ENCODE results near the gene P2RX5.

The P2RX5 gene

GRCh38 chr17:3657588-3657869, 38.4 kb downstream of the P2RX5 start:
- DNase-seq (ENCODE audit: low read depth), result no peak

- DNase-seq (ENCODE audit: low read depth), result no peak
These were observed 39.0 kb downstream of the P2RX5 start for GRCh38 chr17:3656755-3657587.

- no peak for DNase-seq (ENCODE audit: low read depth)
These were observed 39.6 kb downstream of the P2RX5 start for GRCh38 chr17:3656353-3656752.

GRCh38 chr17:3655766-3656165, 40.2 kb downstream of the P2RX5 start:
- no peak for DNase-seq (ENCODE audit: low read depth)

GRCh38 chr17:3647769-3648555, 48.0 kb downstream of the P2RX5 start:
- DNase-seq (ENCODE audit: low read depth), result no peak

- DNase-seq (ENCODE audit: low read depth), result no peak
These were observed 48.7 kb downstream of the P2RX5 start for GRCh38 chr17:3647251-3647650.

GRCh38 chr17:3645310-3645709, 50.6 kb downstream of the P2RX5 start:
- no peak for DNase-seq (ENCODE audit: low read depth)

GRCh38 chr17:3643889-3644349, 52.0 kb downstream of the P2RX5 start:
- DNase-seq (ENCODE audit: low read depth), result no peak

GRCh38 chr17:3641717-3642486, 54.1 kb downstream of the P2RX5 start:
- no peak for DNase-seq (ENCODE audit: low read depth)

GRCh38 chr17:3641014-3641413, 54.9 kb downstream of the P2RX5 start:
- DNase-seq (ENCODE audit: low read depth), result no peak

GRCh38 chr17:3639981-3640596, 55.9 kb downstream of the P2RX5 start:
- DNase-seq (ENCODE audit: low read depth), result no peak

- DNase-seq (ENCODE audit: low read depth), result no peak
These were observed 59.0 kb downstream of the P2RX5 start for GRCh38 chr17:3636908-3637373.

GRCh38 chr17:3636154-3636907, 59.6 kb downstream of the P2RX5 start, which contains the start of the genes CTNS and SHPK:
Gene CTNS, plus strand, starts transcription at chr17:3636760. Its CDS starts 3,447 bp downstream, at chr17:3640207.
Gene SHPK, minus strand, starts transcription at chr17:3636250. Its CDS starts 31 bp downstream, at chr17:3636219.
- peak; percentile 92 for DNase-seq (ENCODE audit: low read depth)

- no peak for DNase-seq (ENCODE audit: low read depth)
These were observed 60.3 kb downstream of the P2RX5 start for GRCh38 chr17:3635474-3636153.

GRCh38 chr17:3632287-3632686, 63.7 kb downstream of the P2RX5 start:
- no peak for DNase-seq (ENCODE audit: low read depth)

- DNase-seq (ENCODE audit: low read depth), result no peak
These were observed 65.2 kb downstream of the P2RX5 start for GRCh38 chr17:3630781-3631180.

GRCh38 chr17:3627769-3628167, 68.2 kb downstream of the P2RX5 start:
- DNase-seq (ENCODE audit: low read depth), result no peak

- DNase-seq (ENCODE audit: low read depth), result no peak
These were observed 68.9 kb downstream of the P2RX5 start for GRCh38 chr17:3626831-3627768.

Measured in T follicular helper cell (primary cell).